K562 (cell line): Measurements from ENCODE around the gene ATG10. TPM values are rescaled to one million over a fixed set of nuclear protein-coding genes. Genes with fewer than 3 reads are reported as not detected.

Experiments used
- ATF1 ChIP-seq, 2 experiments: fragments of 450-650 bp in 1 of 2; IDR thresholded peaks; 2 replicates each; pipeline ENCODE4 v1.6.1; 2016; ENCODE audit warnings: missing compliant biosample characterization in 1 of 2, missing genetic modification characterization in 1 of 2
- ETV5 ChIP-seq: sonication (generic); formaldehyde crosslinking; IDR thresholded peaks from 2 replicates; pipeline ENCODE4 v1.4.0; 2020; ENCODE audit warnings: low read depth, mild to moderate bottlenecking, missing genetic modification reagents
- MEF2D ChIP-seq: conservative IDR thresholded peaks from 2 replicates; pipeline ENCODE4 v1.6.1; 2016; ENCODE audit warnings: low read depth, missing genetic modification characterization, missing compliant biosample characterization
- NR3C1 ChIP-seq: sonication (generic); formaldehyde crosslinking; IDR thresholded peaks from 2 replicates; pipeline ENCODE4 v1.8.1; 2022; ENCODE audit warnings: missing genetic modification reagents
- PHF21A ChIP-seq: fragments of 450-650 bp; IDR thresholded peaks from 2 replicates; pipeline ENCODE4 v1.6.1; 2017; ENCODE audit warnings: low read depth, borderline replicate concordance
- RBM15 ChIP-seq: fragments of 200-400 bp; formaldehyde crosslinking; IDR thresholded peaks from 2 replicates; pipeline ENCODE4 v1.6.1; 2018; ENCODE audit warnings: mild to moderate bottlenecking, low read length, moderate library complexity; ENCODE audit not compliant: insufficient read depth
- YY1 ChIP-seq, 3 experiments: IDR thresholded peaks; 2 replicates each; pipeline ENCODE4 v1.6.1; 2011; ENCODE audit warnings: low read length in 2 of 3, mild to moderate bottlenecking in 2 of 3, moderate library complexity in 2 of 3, borderline replicate concordance in 1 of 3, control low read depth in 1 of 3, low read depth in 1 of 3; ENCODE audit not compliant: insufficient read depth in 3 of 3, insufficient replicate concordance in 2 of 3, control insufficient read depth in 1 of 3, insufficient read length in 1 of 3; ENCODE audit errors: extremely low read depth in 1 of 3
- ZNF134 ChIP-seq: fragments of 250-450 bp; sonication (Bioruptor Pico); conservative IDR thresholded peaks from 2 replicates; pipeline ENCODE4 v1.4.0; 2020
- polyA plus RNA-seq, 8 experiments: library from polyadenylated mRNA; depleted of rRNA in 4 of 8; stranded (reverse) in 5 of 8; unstranded in 3 of 8; fragments of >200 nt; fragmentation: Nextera tagmentation in 2 of 8; fragmentation: Illumina TruSeq in 1 of 8; extraction: Ambion mirVana in 2 of 8; extraction: Trizol in 1 of 8; gene quantifications; 2 replicates each; pipeline versions ENCODE4 v1.2.1 to v1.2.3, GENCODE V29; 2011 to 2014; ENCODE audit warnings: inconsistent platforms in 1 of 8, missing spikeins in 1 of 8
- total RNA-seq, 7 experiments: library from RNA; depleted of rRNA in 6 of 7; stranded (reverse); fragments of >200 nt in 6 of 7; fragmentation: Illumina TruSeq in 2 of 7; extraction: Trizol in 2 of 7; gene quantifications; 2 replicates each; pipeline versions ENCODE4 v1.2.1 to v1.2.3, GENCODE V29; 2011 to 2021; ENCODE audit warnings: low replicate concordance in 1 of 7
- TF ChIP-seq, protein P1 (sequence below): fragments of 450-650 bp; formaldehyde crosslinking; conservative IDR thresholded peaks from 2 replicates; pipeline ENCODE4 v1.4.0; 2022; ENCODE audit warnings: mild to moderate bottlenecking, missing genetic modification characterization
- TF ChIP-seq, protein P2 (sequence below): fragments of 200-600 bp; sonication (generic); IDR thresholded peaks from one replicate; pipeline ENCODE4 v1.6.1; 2012; ENCODE audit warnings: mild to moderate bottlenecking, low read depth, low read length, inconsistent platforms
- TF ChIP-seq, protein P3 (sequence below): fragments of 450-650 bp; IDR thresholded peaks from 2 replicates; pipeline ENCODE4 v1.6.1; 2014; ENCODE audit warnings: low read depth, mild to moderate bottlenecking, moderate library complexity, borderline replicate concordance

The ATG10 gene
- total and polyA plus RNA-seq, 9 of the 15 experiments (the other 6 are each of a cell fraction or from before 2014, with no cell fraction given) = 7.0 to 18.8 (median 14.6) TPM

DNA sequence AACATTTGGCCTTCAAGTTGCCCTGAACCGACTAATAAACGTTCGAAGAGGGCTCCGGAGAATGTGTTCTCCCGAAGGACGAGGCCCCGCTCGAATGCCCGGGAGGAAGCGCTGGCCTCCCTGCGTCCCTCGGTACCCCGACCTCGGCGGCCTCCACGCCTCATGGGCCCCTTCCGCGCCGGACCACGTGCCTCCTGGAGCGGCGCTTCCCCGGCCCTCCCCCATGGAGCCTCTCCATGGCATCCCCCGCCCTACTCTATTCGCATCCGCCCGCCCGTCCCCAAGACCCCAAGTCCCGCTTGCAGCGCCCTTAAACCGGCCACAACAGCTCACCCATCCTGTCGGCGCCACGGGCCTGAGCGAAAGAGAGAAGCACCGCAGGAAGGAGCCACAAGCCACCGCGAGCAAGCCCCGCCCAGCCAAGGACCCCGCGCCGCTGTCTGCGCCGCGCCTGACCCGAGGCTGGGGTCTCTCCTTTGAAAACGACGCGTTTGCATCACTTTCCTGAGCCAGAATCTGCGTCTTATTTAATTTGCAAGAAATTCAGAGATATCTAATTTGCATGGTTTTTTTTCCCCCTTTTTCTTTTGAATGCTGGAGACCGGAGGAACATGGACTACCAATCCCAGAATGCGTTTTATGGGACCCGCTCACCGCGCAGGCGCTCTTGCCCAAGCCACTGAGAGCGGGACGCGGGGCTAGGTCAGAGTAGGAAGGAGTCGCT is 306.3 kb downstream of the ATG10 start, which contains the start of gene RPS23 (continued):
- TF ChIP-seq, protein P1, sequence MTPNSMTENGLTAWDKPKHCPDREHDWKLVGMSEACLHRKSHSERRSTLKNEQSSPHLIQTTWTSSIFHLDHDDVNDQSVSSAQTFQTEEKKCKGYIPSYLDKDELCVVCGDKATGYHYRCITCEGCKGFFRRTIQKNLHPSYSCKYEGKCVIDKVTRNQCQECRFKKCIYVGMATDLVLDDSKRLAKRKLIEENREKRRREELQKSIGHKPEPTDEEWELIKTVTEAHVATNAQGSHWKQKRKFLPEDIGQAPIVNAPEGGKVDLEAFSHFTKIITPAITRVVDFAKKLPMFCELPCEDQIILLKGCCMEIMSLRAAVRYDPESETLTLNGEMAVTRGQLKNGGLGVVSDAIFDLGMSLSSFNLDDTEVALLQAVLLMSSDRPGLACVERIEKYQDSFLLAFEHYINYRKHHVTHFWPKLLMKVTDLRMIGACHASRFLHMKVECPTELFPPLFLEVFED (CRISPR knock-in tag) = no peak; the same call in 1 of the 2 replicates
- TF ChIP-seq ZNF134 (CRISPR knock-in tag) (no peak), MEF2D (tag) (no peak), YY1 (IDR thresholded peaks at IDR 0.05; ENCODE audit: borderline replicate concordance in 1 of 3, control insufficient read depth in 1 of 3, extremely low read depth in 1 of 3, insufficient read depth in 3 of 3, insufficient read length in 1 of 3, insufficient replicate concordance in 2 of 3, low read depth in 1 of 3, low read length in 2 of 3) (peak in 2 of 3 experiments; percentile 65 to 80), NR3C1 (no peak), PHF21A (no peak), ATF1 (CRISPR knock-in tag; IDR thresholded peaks at IDR 0.05) (no peak), ATF1 (tag; IDR thresholded peaks at IDR 0.05) (peak; percentile 62; the same call in 1 of the 2 replicates), ETV5 (CRISPR knock-in tag) (no peak), RBM15 (no peak)
- TF ChIP-seq, protein P2, sequence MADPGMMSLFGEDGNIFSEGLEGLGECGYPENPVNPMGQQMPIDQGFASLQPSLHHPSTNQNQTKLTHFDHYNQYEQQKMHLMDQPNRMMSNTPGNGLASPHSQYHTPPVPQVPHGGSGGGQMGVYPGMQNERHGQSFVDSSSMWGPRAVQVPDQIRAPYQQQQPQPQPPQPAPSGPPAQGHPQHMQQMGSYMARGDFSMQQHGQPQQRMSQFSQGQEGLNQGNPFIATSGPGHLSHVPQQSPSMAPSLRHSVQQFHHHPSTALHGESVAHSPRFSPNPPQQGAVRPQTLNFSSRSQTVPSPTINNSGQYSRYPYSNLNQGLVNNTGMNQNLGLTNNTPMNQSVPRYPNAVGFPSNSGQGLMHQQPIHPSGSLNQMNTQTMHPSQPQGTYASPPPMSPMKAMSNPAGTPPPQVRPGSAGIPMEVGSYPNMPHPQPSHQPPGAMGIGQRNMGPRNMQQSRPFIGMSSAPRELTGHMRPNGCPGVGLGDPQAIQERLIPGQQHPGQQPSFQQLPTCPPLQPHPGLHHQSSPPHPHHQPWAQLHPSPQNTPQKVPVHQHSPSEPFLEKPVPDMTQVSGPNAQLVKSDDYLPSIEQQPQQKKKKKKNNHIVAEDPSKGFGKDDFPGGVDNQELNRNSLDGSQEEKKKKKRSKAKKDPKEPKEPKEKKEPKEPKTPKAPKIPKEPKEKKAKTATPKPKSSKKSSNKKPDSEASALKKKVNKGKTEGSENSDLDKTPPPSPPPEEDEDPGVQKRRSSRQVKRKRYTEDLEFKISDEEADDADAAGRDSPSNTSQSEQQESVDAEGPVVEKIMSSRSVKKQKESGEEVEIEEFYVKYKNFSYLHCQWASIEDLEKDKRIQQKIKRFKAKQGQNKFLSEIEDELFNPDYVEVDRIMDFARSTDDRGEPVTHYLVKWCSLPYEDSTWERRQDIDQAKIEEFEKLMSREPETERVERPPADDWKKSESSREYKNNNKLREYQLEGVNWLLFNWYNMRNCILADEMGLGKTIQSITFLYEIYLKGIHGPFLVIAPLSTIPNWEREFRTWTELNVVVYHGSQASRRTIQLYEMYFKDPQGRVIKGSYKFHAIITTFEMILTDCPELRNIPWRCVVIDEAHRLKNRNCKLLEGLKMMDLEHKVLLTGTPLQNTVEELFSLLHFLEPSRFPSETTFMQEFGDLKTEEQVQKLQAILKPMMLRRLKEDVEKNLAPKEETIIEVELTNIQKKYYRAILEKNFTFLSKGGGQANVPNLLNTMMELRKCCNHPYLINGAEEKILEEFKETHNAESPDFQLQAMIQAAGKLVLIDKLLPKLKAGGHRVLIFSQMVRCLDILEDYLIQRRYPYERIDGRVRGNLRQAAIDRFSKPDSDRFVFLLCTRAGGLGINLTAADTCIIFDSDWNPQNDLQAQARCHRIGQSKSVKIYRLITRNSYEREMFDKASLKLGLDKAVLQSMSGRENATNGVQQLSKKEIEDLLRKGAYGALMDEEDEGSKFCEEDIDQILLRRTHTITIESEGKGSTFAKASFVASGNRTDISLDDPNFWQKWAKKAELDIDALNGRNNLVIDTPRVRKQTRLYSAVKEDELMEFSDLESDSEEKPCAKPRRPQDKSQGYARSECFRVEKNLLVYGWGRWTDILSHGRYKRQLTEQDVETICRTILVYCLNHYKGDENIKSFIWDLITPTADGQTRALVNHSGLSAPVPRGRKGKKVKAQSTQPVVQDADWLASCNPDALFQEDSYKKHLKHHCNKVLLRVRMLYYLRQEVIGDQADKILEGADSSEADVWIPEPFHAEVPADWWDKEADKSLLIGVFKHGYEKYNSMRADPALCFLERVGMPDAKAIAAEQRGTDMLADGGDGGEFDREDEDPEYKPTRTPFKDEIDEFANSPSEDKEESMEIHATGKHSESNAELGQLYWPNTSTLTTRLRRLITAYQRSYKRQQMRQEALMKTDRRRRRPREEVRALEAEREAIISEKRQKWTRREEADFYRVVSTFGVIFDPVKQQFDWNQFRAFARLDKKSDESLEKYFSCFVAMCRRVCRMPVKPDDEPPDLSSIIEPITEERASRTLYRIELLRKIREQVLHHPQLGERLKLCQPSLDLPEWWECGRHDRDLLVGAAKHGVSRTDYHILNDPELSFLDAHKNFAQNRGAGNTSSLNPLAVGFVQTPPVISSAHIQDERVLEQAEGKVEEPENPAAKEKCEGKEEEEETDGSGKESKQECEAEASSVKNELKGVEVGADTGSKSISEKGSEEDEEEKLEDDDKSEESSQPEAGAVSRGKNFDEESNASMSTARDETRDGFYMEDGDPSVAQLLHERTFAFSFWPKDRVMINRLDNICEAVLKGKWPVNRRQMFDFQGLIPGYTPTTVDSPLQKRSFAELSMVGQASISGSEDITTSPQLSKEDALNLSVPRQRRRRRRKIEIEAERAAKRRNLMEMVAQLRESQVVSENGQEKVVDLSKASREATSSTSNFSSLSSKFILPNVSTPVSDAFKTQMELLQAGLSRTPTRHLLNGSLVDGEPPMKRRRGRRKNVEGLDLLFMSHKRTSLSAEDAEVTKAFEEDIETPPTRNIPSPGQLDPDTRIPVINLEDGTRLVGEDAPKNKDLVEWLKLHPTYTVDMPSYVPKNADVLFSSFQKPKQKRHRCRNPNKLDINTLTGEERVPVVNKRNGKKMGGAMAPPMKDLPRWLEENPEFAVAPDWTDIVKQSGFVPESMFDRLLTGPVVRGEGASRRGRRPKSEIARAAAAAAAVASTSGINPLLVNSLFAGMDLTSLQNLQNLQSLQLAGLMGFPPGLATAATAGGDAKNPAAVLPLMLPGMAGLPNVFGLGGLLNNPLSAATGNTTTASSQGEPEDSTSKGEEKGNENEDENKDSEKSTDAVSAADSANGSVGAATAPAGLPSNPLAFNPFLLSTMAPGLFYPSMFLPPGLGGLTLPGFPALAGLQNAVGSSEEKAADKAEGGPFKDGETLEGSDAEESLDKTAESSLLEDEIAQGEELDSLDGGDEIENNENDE = no peak
- TF ChIP-seq, protein P3, sequence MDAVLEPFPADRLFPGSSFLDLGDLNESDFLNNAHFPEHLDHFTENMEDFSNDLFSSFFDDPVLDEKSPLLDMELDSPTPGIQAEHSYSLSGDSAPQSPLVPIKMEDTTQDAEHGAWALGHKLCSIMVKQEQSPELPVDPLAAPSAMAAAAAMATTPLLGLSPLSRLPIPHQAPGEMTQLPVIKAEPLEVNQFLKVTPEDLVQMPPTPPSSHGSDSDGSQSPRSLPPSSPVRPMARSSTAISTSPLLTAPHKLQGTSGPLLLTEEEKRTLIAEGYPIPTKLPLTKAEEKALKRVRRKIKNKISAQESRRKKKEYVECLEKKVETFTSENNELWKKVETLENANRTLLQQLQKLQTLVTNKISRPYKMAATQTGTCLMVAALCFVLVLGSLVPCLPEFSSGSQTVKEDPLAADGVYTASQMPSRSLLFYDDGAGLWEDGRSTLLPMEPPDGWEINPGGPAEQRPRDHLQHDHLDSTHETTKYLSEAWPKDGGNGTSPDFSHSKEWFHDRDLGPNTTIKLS = no peak
